Head of caudate nucleus (tissue), 42 donors: ENCODE data around the gene TMEM236.
A peak's percentile ranks its signal among the peaks of the same experiment; 100 is the strongest.

Source experiments
- DNase-seq, 42 donors: peaks; one replicate each; pipeline versions ENCODE4 v3.0.0 to v3.0.0-alpha.2; 2020 to 2021; ENCODE audit warnings: mixed read lengths in 7 of 42
- intact Hi-C: fragments of 100-400 bp; cut with DNase I; formaldehyde crosslinking; loops from one replicate; pipeline ENCODE4 v1.15.0; 2022

The TMEM236 gene

DNA sequence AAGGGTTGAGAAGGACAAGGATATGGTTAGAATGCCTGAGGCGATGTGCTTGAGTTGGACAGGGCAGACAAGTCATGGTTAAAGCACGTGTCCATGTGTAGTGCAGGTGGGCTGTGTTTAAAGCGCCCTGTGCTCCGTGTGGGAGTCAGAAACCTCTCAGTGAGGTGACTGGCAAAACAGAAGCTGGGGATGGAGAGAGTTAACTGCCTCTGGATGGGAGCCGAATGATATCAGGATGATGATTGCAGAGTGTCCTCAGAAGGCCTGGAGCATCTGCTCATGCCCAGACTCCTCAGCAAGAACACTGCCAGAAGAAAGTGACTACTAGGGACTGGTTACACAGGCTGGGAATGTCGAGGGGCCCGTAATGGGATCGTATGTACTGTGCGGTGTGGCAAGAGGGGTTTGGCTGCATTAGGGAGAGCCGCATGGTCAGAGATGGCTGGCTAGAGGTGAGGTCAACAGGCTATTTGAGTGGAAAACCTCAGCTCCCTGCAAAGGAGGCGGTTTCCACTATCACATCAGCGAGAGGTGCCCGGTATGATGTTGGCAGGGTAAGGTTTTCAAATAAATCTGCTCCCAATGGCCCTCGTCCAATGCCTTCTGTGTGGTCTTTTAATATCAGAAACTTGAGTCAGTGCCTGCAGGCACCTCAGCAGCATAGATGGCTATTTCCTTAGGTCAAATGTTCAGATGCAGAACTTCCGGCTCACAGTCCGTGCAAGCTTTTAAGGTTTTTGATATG lies 31.1 kb downstream of the TMEM236 start:
- DNase-seq = no peak
- intact Hi-C loops = no loop called here

DNA sequence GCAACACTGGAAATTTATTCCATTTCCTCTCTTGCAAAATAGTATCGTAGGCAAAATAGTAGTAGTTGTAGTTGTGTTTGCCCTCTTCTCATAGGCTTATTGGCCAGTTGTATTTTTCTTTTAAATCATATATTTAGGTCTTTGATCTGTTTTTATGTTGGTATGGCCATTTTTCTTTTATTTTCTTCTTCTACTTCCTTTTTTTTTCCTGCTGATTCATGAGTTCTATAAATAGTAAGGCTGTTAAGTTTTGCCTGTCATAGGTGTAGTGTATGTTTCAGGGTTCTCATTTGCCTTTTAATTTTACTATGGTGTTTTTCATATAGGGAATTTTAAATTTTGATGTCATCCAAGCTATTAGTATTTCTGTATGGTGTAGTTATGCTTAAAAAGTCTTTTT lies 31.8 kb downstream of the TMEM236 start:
- intact Hi-C loops = no loop called here
- DNase-seq = no peak

DNA sequence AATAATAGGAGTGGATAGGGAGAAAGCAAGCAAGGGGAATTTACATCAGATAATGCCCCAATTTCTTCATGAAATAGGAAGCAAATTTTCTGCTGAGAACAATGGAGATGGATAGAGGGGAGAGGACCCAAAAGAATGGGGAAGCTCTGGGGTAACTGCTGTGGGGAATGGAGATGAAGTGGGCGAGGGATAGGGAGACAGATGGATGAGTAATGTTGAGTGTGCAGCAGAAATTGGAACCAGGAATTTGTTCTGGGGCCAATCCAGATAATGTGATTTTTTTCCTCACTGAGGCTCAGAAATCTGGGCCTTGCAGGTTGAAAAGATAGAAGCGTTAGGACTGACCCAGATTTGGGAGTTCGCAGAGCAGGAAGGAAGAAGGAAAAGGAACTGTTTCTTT lies 32.7 kb downstream of the TMEM236 start:
- peak in 1 of 42 donors; percentile 13 for DNase-seq

DNA sequence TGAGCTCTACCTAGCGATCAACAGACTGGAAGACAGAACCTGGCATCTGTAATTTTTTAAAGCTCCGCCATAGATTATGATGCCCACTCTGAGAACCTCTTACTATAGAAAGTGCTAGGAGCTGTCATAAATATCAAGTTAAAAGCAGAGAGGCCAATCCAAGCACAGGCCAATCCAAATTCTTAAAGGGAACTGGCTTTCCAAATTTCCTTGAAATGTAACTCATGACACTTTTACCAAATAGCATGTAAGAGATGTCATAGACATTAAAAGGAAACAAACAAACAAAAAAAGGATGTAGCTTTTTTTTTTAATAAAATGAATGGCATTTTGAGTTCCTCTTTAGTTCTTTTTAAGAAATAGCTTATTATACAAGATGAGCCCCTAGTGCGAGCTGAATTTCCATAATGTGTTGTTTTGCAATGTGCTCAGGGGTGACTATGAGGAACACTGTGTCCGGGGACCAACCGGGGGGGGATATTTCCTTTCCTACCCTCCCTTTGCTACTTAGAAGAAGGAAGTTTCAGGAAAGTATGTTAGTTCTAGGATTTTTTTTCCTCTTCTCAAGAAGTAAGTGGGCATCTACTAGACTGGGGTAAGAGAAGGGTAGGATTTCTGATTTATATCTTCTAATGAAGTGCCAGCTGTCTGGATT lies 33.4 kb downstream of the TMEM236 start:
- peak in 1 of 42 donors; percentile 31 for DNase-seq
- intact Hi-C loops = no loop called here

More for the DNA sequence above, 32.7 kb downstream of the TMEM236 start:
- intact Hi-C loops = no loop called here

DNA sequence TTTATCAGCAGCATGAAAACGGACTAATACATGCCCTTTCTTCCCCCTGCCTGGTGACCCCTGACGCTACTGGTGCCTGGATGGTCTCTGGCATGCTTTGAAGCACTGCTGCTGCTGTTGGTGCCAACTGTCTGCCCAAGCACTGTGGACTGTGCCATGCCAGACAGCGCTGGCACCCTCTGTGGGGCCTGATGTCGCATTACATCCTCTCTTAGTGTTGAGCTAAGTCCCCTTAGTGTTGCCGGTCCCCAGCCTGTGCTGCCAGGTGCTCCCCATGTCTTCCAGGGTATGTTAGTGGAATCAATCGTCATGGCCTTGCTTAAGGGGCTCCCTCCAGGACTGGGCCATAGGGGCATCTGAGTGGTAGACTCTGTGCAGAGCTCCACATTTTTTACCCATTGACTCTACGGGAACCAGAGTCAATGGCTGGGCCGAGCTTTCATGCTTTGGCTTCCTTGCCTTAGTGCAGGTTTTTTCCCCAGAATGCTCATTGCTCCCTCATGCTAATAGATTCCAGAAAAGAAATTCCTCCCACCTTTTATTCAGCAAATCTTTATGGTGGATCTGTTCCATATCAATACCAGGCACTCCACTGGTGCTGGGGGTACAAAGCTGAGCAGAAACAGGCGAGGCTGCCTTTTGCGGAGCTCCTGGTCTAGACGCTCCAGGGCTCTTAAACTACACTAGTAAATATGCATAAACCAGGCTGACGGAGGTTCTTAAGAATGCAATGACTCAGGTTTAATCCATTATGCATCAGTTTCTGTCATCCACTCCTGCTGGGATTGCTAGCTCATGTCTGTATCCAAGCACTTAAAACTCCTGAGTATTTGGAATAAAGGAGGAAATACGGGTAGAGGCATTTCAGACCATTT lies 35.3 kb downstream of the TMEM236 start:
- intact Hi-C loops = no loop called here
- peak in 8 of 42 donors; percentile 14 to 69 (median 34) for DNase-seq

DNA sequence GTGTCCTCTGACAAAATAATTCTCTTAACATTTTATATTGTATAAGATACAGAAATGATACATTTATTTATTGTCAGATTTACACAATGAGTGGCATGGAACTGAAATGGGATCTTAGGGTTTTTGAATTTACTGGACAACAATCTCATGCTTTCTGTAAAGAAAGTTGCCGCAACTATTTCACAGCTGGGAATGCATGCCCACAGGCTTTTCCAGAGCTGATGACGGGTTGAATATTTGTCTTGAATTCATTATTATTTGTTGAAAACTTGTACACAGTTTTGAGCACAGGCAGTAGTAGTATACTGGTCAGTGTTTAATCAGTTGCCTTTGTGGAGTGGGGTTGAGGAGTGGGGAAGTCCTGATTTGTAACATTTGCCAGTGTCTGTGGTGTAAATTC lies 36.6 kb downstream of the TMEM236 start:
- no peak for DNase-seq
- intact Hi-C loops = no loop called here

DNA sequence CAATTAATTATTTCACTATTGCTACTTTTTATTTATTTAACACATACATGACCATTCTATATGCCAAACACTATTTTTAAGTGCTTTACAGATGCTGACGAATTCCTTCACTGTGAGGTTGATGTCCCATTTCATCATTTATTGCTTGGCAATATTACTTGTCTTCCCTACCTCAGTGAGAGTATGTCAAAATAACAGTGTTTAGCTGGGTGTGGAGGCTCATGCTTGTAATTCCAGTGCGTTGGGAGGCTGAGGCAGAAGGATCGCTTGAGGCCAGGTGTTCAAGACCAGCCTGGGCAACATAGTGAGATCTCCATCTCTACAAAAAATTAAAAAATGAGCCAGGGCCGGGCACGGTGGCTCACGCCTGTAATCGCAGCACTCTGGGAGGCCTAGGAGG lies 37.4 kb downstream of the TMEM236 start:
- no peak for DNase-seq
- intact Hi-C loops = no loop called here

DNA sequence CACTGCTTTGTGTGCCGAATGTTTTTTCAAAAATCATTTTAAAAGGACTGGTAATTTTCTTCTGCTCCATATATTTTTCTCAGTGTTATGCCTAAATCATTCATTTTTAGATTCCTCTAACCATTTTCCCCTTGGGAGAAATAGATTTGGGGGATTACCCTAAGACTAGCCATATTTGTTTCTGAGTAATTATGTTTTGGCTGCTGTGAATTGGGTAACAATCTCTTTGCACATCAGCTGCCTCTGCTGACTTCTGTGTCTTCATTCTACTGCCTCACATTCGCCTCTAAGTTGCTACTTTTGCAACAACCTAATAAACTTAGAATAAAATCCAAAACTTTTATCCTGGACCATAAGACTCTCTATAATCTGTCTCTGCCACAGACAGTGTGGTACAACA lies 38.6 kb downstream of the TMEM236 start:
- DNase-seq = no peak
- intact Hi-C loops = no loop called here

DNA sequence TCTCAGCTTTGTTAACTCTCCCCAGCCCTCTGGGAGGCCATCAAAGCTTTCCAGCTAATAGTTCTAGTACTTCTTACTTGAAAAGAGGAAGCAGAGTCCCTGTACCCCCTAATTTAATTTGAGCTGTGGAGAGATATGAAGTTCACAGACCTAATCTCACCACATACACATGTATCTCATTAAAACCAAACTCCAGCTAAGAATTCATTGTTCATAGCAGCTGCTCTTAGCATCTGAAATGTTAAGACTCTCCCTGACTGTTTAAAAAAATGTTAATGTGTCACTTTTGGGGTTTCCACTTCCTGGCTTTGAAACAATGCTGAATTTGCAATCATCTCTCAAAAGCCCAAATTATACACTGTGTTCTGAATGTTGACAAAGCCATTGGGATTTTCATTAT lies 41.0 kb downstream of the TMEM236 start:
- no peak for DNase-seq
- intact Hi-C loops = no loop called here

DNA sequence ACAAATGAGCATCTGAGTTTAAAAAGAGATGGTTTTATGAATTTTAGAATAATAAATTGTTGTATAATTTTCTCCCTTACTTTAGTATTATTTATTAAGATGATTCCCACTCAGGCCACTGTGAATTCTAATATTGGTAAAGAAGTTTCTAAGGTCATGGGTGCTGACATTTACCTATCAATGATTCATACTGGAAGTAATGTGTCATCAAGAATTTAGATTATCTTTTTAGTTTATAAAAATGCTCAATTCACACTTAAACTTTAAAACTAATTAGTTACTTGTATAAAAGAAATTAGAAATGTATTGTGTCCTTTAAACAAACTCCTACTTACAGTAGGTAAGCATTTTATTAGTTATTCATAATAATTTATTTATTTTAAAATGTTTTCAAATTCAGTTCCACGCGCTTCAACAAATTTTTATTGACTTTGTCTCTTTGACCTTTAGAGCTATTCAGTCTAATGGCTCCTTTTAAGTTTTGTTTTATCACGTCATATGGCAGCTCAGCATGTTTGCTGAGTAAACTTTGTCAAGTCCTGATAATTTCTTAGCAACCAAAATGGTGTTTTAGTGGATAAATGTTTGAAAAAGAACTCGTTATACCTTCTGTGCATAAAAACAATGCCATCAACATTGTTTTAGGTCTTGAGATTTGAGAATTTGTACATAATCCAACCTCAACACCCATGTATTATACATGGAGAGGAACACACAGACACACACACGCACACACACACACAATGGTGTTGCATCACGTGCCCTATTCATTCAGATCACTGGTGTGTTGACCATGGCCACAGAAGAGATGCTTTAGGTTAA lies 42.0 kb downstream of the TMEM236 start:
- DNase-seq = no peak
- intact Hi-C loops = no loop called here

DNA sequence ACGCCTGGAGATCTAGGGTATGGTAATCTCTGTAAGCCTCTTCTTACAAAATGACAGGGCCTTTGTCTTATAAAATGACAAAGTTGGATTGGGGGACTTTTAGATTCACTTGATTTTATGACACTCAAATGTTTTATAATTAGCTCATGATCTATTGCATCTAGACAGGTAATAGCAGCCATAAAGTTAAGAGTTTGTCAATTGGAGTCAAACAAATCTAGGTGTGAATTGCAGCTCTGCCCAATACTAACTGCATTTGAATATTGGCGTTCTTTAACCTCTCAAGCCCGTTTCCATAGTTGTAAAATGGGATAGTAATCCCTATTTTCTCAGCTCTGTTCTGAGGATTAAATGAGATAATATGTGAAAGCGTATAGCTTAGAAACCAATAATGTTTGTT lies 43.1 kb downstream of the TMEM236 start:
- intact Hi-C loops = no loop called here
- DNase-seq = no peak

DNA sequence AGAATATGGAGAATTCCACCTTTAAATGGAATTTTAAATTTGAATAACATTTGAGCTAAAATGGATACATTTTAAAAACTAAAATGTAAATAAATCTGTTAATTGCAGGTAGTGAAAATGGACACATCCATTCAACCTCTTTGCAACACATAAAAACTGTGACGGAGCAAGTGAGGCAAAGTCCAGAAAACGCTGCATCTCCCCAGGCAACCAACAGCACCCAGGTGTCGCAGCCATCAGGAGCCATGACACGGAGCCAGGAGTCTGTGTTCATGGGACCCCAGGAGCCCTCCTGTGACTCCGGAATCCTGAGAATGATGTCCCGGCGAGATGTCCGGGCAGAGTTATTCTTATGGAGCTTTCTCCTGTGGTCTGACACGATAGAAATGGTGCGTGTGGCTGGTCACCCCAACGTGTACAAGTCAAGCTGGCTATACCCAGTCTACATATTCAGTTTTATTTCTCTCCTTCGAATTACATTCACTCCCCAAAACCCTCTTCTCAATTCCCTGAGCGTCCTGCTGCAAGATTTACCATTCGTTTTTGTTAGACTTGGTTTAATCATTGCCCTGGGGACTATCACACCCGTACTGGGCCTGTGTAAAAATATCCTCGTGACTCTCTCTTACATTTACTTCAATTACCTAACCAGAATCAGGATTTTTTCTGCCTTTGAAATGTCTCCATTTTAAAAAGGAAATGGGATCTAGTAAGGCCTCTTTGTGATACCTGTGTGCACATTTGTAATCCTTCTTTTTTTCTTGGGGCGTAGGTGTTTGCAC lies 44.0 kb downstream of the TMEM236 start:
- no peak for DNase-seq
- intact Hi-C loops = no loop called here

DNA sequence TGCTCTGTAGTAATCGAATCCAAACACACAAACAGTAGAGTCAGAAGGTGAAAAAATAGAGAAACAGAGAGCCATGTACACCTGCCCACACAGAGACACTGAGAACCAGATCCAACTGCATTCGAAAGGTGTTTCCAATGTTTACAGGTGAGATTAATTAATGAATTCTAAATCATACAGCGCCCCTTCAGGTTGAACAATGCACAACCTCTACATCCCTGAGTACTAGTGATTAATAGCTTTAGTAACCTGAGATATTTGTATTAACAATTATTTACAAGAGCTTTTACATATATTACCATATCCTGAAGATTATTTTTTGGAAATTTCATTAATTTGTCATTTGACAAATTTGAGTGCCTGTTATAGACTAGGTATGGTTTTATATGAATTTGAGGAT lies 49.5 kb downstream of the TMEM236 start:
- DNase-seq = no peak
- intact Hi-C loops = no loop called here

DNA sequence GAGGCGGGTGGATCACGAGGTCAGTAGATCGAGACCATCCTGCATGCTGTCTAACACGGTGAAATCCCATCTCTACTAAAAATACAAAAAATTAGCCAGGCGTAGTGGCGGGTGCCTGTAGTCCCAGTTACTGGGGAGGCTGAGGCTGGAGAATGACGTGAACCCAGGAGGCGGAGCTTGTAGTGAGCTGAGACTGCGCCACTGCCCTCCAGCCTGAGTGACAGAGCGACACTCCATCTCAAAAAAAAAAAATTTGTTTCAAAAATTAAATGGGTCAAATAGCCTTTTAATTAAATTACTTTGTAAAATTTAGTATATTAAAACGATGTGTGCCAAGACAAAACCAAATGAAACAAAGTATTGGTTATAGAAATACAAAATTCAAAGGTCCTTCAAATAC lies 50.3 kb downstream of the TMEM236 start:
- intact Hi-C loops = no loop called here
- DNase-seq = no peak

DNA sequence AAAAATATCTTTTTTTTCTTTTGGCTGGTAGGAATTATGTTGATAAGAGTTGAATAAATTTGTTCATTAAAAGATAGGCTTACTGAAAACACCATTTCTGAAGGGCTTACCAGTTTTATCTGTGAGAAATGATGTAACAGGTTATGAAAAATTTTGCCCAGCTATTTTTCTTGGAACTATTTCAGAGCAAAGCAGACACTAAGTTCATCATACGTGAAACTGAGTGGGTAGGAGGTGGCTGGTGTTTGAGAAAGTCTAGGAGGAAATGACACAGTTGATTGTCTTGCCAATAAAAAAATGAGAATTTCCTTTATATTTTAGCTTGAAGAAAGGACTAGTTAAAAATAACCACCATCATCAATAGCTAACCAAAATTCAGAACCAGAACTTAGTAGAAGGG lies 51.0 kb downstream of the TMEM236 start:
- intact Hi-C loops = no loop called here
- no peak for DNase-seq

DNA sequence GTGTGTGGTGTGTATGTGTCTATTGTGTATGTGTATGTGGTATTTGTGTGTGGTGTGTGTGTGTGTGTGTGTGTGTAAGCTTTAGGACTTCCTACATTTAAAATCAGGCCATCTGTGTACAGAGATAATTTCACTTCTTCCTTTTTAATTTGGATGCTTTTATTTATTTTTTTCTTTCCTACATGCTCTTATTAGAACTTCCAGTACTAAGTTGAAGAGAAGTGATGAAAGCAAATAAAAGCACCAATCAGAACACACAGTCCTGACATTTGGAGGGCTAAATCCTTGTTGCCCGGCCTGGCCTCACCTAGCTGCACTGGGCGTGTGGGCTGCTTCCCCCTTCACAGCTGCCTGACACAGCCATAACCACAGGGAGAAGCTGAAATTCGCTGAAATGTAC lies 53.3 kb downstream of the TMEM236 start:
- intact Hi-C loops = no loop called here

DNA sequence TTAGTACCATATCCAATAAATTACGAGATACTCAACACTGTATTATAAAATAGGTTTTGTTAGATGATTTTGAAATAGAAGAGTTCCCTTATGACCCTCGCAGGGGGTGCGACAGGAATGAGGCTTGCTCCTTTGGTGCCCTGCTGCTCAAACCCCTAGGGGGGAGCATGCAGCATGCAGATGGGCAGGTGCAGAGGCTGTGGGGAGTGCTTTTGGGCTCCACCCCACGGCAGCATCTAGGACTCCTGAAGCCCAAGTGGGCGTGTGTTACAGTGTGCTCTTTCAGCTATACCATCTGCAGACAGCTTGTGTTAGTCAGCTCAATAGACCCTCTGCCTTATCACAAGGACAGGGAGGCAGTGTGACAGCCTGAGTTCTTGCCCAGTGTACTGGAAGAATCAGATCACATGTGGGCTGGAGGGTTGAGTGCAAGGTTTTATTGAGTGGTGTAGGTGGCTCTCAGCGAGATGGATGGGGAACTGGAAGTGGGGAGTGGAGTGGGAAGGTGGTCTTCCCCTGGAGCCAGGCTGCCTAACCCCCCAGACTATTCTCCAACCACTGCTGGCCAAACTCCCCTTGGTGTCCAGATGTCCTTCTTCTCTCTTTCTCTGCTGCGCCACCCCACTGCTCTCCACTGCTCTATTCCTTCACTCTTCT lies 54.0 kb downstream of the TMEM236 start:
- intact Hi-C loops = no loop called here
- peak in 1 of 42 donors; percentile 25 for DNase-seq

More for the DNA sequence above, 53.3 kb downstream of the TMEM236 start:
- DNase-seq = no peak
